ENCODE results near the gene AMBRA1. TPM values are rescaled to one million over a fixed set of nuclear protein-coding genes. Genes with fewer than 3 reads are reported as not detected.
"Not testable (repeated sequence)": the region's sequence is repeated elsewhere in the genome, so short reads cannot be mapped to it uniquely, and the experiment has no call there.

AMBRA1 gene
- total RNA-seq, 1 experiment from 2014 or later = 17.7 TPM

- no peaks in the 10 kb centered on the region for H3K36me3 ChIP-seq
- DNase-seq = peak; percentile 13
- no peak overlapping the region for H3K4me3 ChIP-seq
These were observed 3.9 kb upstream of the AMBRA1 start for GRCh38 chr11:46597609-46598219.

GRCh38 chr11:46597155-46597554 is 3.3 kb upstream of the AMBRA1 start:
- no peaks in the 10 kb centered on the region for H3K27me3 ChIP-seq
- no peaks in the 10 kb centered on the region for H3K9me3 ChIP-seq
- H3K36me3 ChIP-seq = no peaks in the 10 kb centered on the region
- no peak overlapping the region for H3K4me3 ChIP-seq
- no peak for DNase-seq

More at GRCh38 chr11:46597609-46598219, 3.9 kb upstream of the AMBRA1 start:
- no peaks in the 10 kb centered on the region for H3K27me3 ChIP-seq
- H3K9me3 ChIP-seq = no peaks in the 10 kb centered on the region

- no peaks in the 10 kb centered on the region for H3K27me3 ChIP-seq
- peak overlapping the region; percentile 92 for H3K4me3 ChIP-seq
- no peaks in the 10 kb centered on the region for H3K9me3 ChIP-seq
- DNase-seq = no peak
- H3K36me3 ChIP-seq = no peaks in the 10 kb centered on the region
These were observed 962 bp upstream of the AMBRA1 start for GRCh38 chr11:46594785-46595184.

GRCh38 chr11:46594374-46594700 is 514 bp upstream of the AMBRA1 start:
- Histone ChIP-seq H3K9me3 (no peaks in the 10 kb centered on the region), H3K4me3 (peak overlapping the region; percentile 92), H3K36me3 (no peaks in the 10 kb centered on the region), H3K27me3 (no peaks in the 10 kb centered on the region)
- no peak for DNase-seq

- no peaks in the 10 kb centered on the region for H3K36me3 ChIP-seq
- H3K4me3 ChIP-seq = no peak overlapping the region
- H3K9me3 ChIP-seq = no peaks in the 10 kb centered on the region
- DNase-seq = no peak
- H3K27me3 ChIP-seq = no peaks in the 10 kb centered on the region
These were observed 2.9 kb downstream of the AMBRA1 start for GRCh38 chr11:46590740-46591605.

- no peak for DNase-seq
- Histone ChIP-seq H3K27me3 (no peaks in the 10 kb centered on the region), H3K36me3 (no peaks in the 10 kb centered on the region), H3K9me3 (no peaks in the 10 kb centered on the region), H3K4me3 (no peak overlapping the region)
These were observed 4.9 kb downstream of the AMBRA1 start for GRCh38 chr11:46588915-46589314.

GRCh38 chr11:46588131-46588530 is 5.7 kb downstream of the AMBRA1 start:
- Histone ChIP-seq H3K9me3 (no peaks in the 10 kb centered on the region), H3K4me3 (no peak overlapping the region), H3K36me3 (no peaks in the 10 kb centered on the region), H3K27me3 (no peaks in the 10 kb centered on the region)
- no peak for DNase-seq

GRCh38 chr11:46583513-46583912 is 10.3 kb downstream of the AMBRA1 start:
- not testable (repeated sequence) for H3K36me3 ChIP-seq, H3K27me3 ChIP-seq, DNase-seq, H3K9me3 ChIP-seq, H3K4me3 ChIP-seq

GRCh38 chr11:46582588-46582987 is 11.2 kb downstream of the AMBRA1 start:
- 0 out of 2 replicates have a peak, but pooled peaks cover 2% of the 10 kb centered on the region for H3K9me3 ChIP-seq
- H3K36me3 ChIP-seq = no peaks in the 10 kb centered on the region
- DNase-seq = no peak
- H3K4me3 ChIP-seq = no peak overlapping the region
- no peaks in the 10 kb centered on the region for H3K27me3 ChIP-seq

GRCh38 chr11:46577058-46577457 is 16.8 kb downstream of the AMBRA1 start:
- no peak overlapping the region for H3K4me3 ChIP-seq
- no peaks in the 10 kb centered on the region for H3K36me3 ChIP-seq
- H3K27me3 ChIP-seq = no peaks in the 10 kb centered on the region
- no peak for DNase-seq
- H3K9me3 ChIP-seq = no peaks in the 10 kb centered on the region

GRCh38 chr11:46574656-46575055 is 19.2 kb downstream of the AMBRA1 start:
- no peak for DNase-seq
- H3K4me3 ChIP-seq = no peak overlapping the region
- H3K36me3 ChIP-seq = no peaks in the 10 kb centered on the region
- no peaks in the 10 kb centered on the region for H3K27me3 ChIP-seq
- H3K9me3 ChIP-seq = no peaks in the 10 kb centered on the region

GRCh38 chr11:46570790-46571398 is 22.9 kb downstream of the AMBRA1 start:
- Histone ChIP-seq H3K36me3 (no peaks in the 10 kb centered on the region), H3K9me3 (no peaks in the 10 kb centered on the region), H3K4me3 (no peak overlapping the region), H3K27me3 (no peaks in the 10 kb centered on the region)
- DNase-seq = no peak

GRCh38 chr11:46565232-46565840 is 28.5 kb downstream of the AMBRA1 start:
- DNase-seq = no peak

GRCh38 chr11:46564459-46564858 is 29.4 kb downstream of the AMBRA1 start:
- Histone ChIP-seq H3K36me3 (no peaks in the 10 kb centered on the region), H3K27me3 (no peaks in the 10 kb centered on the region), H3K4me3 (no peak overlapping the region), H3K9me3 (no peaks in the 10 kb centered on the region)
- no peak for DNase-seq

More at GRCh38 chr11:46565232-46565840, 28.5 kb downstream of the AMBRA1 start:
- Histone ChIP-seq H3K9me3 (no peaks in the 10 kb centered on the region), H3K27me3 (no peaks in the 10 kb centered on the region), H3K36me3 (no peaks in the 10 kb centered on the region), H3K4me3 (no peak overlapping the region)

GRCh38 chr11:46562527-46562926 is 31.3 kb downstream of the AMBRA1 start:
- no peaks in the 10 kb centered on the region for H3K9me3 ChIP-seq
- no peak for DNase-seq
- no peaks in the 10 kb centered on the region for H3K36me3 ChIP-seq
- no peak overlapping the region for H3K4me3 ChIP-seq
- H3K27me3 ChIP-seq = no peaks in the 10 kb centered on the region

- Histone ChIP-seq H3K9me3 (no peaks in the 10 kb centered on the region), H3K27me3 (no peaks in the 10 kb centered on the region), H3K36me3 (no peaks in the 10 kb centered on the region), H3K4me3 (peak overlapping the region; percentile 36)
- DNase-seq = no peak
These were observed 33.4 kb downstream of the AMBRA1 start for GRCh38 chr11:46560300-46560991.

GRCh38 chr11:46559815-46560214 is 34.0 kb downstream of the AMBRA1 start:
- no peak for DNase-seq
- no peak overlapping the region for H3K4me3 ChIP-seq
- H3K27me3 ChIP-seq = no peaks in the 10 kb centered on the region
- no peaks in the 10 kb centered on the region for H3K36me3 ChIP-seq
- no peaks in the 10 kb centered on the region for H3K9me3 ChIP-seq

All from MG63 (cell line).